ENCODE measurements around the gene SERPINH1.

The SERPINH1 gene

GRCh38 chr11:75533896-75534258 lies 28.2 kb upstream of the SERPINH1 start:
- DNase-seq = no peak

GRCh38 chr11:75534259-75535069 lies 27.6 kb upstream of the SERPINH1 start:
- no peak for DNase-seq

GRCh38 chr11:75535071-75535470 lies 27.0 kb upstream of the SERPINH1 start:
- no peak for DNase-seq

GRCh38 chr11:75536786-75537641 lies 25.0 kb upstream of the SERPINH1 start:
- DNase-seq = no peak

- DNase-seq = no peak
Measured at GRCh38 chr11:75537740-75538139, 24.3 kb upstream of the SERPINH1 start.

- DNase-seq = no peak
Measured at GRCh38 chr11:75538150-75538942, 23.7 kb upstream of the SERPINH1 start.

GRCh38 chr11:75539459-75540334 lies 22.4 kb upstream of the SERPINH1 start:
- no peak for DNase-seq

GRCh38 chr11:75541193-75542087 lies 20.6 kb upstream of the SERPINH1 start:
- no peak for DNase-seq

- no peak for DNase-seq
Measured at GRCh38 chr11:75542088-75542438, 20.0 kb upstream of the SERPINH1 start.

- no peak for DNase-seq
Measured at GRCh38 chr11:75543806-75544205, 18.2 kb upstream of the SERPINH1 start.

GRCh38 chr11:75547177-75547576 lies 14.9 kb upstream of the SERPINH1 start:
- no peak for DNase-seq

- DNase-seq = no peak
Measured at GRCh38 chr11:75547617-75548058, 14.4 kb upstream of the SERPINH1 start.

- DNase-seq = no peak
Measured at GRCh38 chr11:75548595-75549272, 13.3 kb upstream of the SERPINH1 start.

GRCh38 chr11:75549370-75549958 lies 12.6 kb upstream of the SERPINH1 start:
- DNase-seq = no peak

- no peak for DNase-seq
Measured at GRCh38 chr11:75553182-75553581, 8.9 kb upstream of the SERPINH1 start.

- DNase-seq = no peak
Measured at GRCh38 chr11:75553889-75554257, 8.2 kb upstream of the SERPINH1 start.

- no peak for DNase-seq
Measured at GRCh38 chr11:75554258-75555022, 7.6 kb upstream of the SERPINH1 start.

- DNase-seq = no peak
Measured at GRCh38 chr11:75555079-75555811, 6.8 kb upstream of the SERPINH1 start.

GRCh38 chr11:75556275-75556674 lies 5.8 kb upstream of the SERPINH1 start:
- DNase-seq = no peak
